NCI-H2107 (cell line): ENCODE results near the gene IRS2.
"Not testable (repeated sequence)": the region's sequence is repeated elsewhere in the genome, so short reads cannot be mapped to it uniquely, and the experiment has no call there.

ENCODE experiments used
- DNase-seq: peaks from one replicate; lab custom pipeline; 2025; lab: John Stamatoyannopoulos, UW

IRS2 gene

GRCh38 chr13:109755551-109755950 is 30.8 kb downstream of the IRS2 start:
- DNase-seq, result no peak

GRCh38 chr13:109751477-109751876 is 34.9 kb downstream of the IRS2 start:
- no peak for DNase-seq

GRCh38 chr13:109750221-109750775 is 36.1 kb downstream of the IRS2 start:
- no peak for DNase-seq

- no peak for DNase-seq
These were observed 37.0 kb downstream of the IRS2 start for GRCh38 chr13:109749365-109749764.

- no peak for DNase-seq
These were observed 37.7 kb downstream of the IRS2 start for GRCh38 chr13:109748677-109749076.

- no peak for DNase-seq
These were observed 38.9 kb downstream of the IRS2 start for GRCh38 chr13:109747524-109747923.

- no peak for DNase-seq
These were observed 40.0 kb downstream of the IRS2 start for GRCh38 chr13:109746364-109746763.

- no peak for DNase-seq
These were observed 40.7 kb downstream of the IRS2 start for GRCh38 chr13:109745702-109746101.

GRCh38 chr13:109745060-109745459 is 41.3 kb downstream of the IRS2 start:
- DNase-seq, result no peak

GRCh38 chr13:109744512-109745051 is 41.8 kb downstream of the IRS2 start:
- DNase-seq, result no peak

- DNase-seq, result no peak
These were observed 42.5 kb downstream of the IRS2 start for GRCh38 chr13:109743706-109744453.

GRCh38 chr13:109741966-109742365 is 44.4 kb downstream of the IRS2 start:
- no peak for DNase-seq

GRCh38 chr13:109740721-109741120 is 45.7 kb downstream of the IRS2 start:
- no peak for DNase-seq

GRCh38 chr13:109740121-109740520 is 46.3 kb downstream of the IRS2 start:
- no peak for DNase-seq

- DNase-seq, result no peak
These were observed 48.1 kb downstream of the IRS2 start for GRCh38 chr13:109738298-109738746.

- DNase-seq, result no peak
These were observed 48.8 kb downstream of the IRS2 start for GRCh38 chr13:109737606-109738005.

GRCh38 chr13:109737046-109737573 is 49.3 kb downstream of the IRS2 start:
- no peak for DNase-seq

GRCh38 chr13:109735436-109735966 is 50.9 kb downstream of the IRS2 start:
- DNase-seq, result no peak

GRCh38 chr13:109734002-109734785 is 52.2 kb downstream of the IRS2 start:
- peak; percentile 53 for DNase-seq

GRCh38 chr13:109733550-109733949 is 52.8 kb downstream of the IRS2 start:
- no peak for DNase-seq

- DNase-seq, result not testable (repeated sequence)
These were observed 53.8 kb downstream of the IRS2 start for GRCh38 chr13:109732470-109733170.
